Kidney epithelial cell (primary cell): ENCODE results near the gene SECISBP2L. TPM values are rescaled to one million over a fixed set of nuclear protein-coding genes. Genes with fewer than 3 reads are reported as not detected.

Experiments used
- DNase-seq: peaks from one replicate; pipeline ENCODE4 v3.0.0-alpha.2; 2010; ENCODE audit warnings: low read depth
- H3K27me3 ChIP-seq: 2 replicates; pipeline ENCODE4 v1.6.0; 2011; ENCODE audit warnings: low read length; ENCODE audit not compliant: control insufficient read depth, insufficient read depth
- H3K36me3 ChIP-seq: 2 replicates; pipeline ENCODE4 v1.5.1; 2011; ENCODE audit warnings: low read length; ENCODE audit not compliant: control insufficient read depth, insufficient read depth
- H3K4me3 ChIP-seq: 2 replicates; pipeline ENCODE4 v1.5.1; 2011; ENCODE audit warnings: low read depth, mild to moderate bottlenecking, control low read depth, low read length
- total RNA-seq: library from RNA; depleted of rRNA; stranded (reverse); fragments of >200 nt; gene quantifications from 2 replicates; pipeline ENCODE4 v1.2.3, GENCODE V29; 2015
- TF ChIP-seq, protein P1 (sequence below): IDR thresholded peaks from 2 replicates; pipeline ENCODE4 v1.5.1; 2011; ENCODE audit warnings: mild to moderate bottlenecking, moderate library complexity, low read length, control low read depth, inconsistent platforms; ENCODE audit not compliant: insufficient read depth, poor library complexity, severe bottlenecking

SECISBP2L gene
- total RNA-seq, 1 donor from 2014 or later = 20.0 TPM

GRCh38 chr15:49038382-49038781 lies 7.9 kb downstream of the SECISBP2L start:
- TF ChIP-seq, protein P1, sequence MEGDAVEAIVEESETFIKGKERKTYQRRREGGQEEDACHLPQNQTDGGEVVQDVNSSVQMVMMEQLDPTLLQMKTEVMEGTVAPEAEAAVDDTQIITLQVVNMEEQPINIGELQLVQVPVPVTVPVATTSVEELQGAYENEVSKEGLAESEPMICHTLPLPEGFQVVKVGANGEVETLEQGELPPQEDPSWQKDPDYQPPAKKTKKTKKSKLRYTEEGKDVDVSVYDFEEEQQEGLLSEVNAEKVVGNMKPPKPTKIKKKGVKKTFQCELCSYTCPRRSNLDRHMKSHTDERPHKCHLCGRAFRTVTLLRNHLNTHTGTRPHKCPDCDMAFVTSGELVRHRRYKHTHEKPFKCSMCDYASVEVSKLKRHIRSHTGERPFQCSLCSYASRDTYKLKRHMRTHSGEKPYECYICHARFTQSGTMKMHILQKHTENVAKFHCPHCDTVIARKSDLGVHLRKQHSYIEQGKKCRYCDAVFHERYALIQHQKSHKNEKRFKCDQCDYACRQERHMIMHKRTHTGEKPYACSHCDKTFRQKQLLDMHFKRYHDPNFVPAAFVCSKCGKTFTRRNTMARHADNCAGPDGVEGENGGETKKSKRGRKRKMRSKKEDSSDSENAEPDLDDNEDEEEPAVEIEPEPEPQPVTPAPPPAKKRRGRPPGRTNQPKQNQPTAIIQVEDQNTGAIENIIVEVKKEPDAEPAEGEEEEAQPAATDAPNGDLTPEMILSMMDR = no peak
- DNase-seq = no peak
- H3K4me3 ChIP-seq = no peak overlapping the region
- H3K27me3 ChIP-seq = no peaks in the 10 kb centered on the region
- H3K36me3 ChIP-seq = no peaks in the 10 kb centered on the region

DNA sequence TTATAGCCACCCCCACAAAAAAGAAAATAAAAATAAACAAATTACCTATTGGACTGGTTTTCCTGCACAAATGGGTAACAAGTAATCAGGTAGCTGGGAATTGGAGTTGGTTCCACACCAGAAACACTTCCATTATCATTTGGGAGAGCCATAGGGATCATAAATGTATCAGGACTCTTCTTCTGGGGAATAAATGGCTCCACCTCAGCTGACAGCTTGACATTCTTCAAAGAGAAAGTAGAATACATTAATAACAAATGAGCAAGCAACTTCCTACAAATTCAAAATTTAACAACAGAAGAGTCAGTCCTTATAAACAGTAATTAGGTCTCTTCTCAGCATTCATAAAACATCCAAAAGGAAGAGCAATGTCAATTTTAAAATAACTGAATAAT lies 8.7 kb downstream of the SECISBP2L start:
- Histone ChIP-seq H3K27me3 (no peaks in the 10 kb centered on the region), H3K4me3 (no peak overlapping the region), H3K36me3 (no peaks in the 10 kb centered on the region)
- no peak for DNase-seq
- TF ChIP-seq, protein P1 = no peak

DNA sequence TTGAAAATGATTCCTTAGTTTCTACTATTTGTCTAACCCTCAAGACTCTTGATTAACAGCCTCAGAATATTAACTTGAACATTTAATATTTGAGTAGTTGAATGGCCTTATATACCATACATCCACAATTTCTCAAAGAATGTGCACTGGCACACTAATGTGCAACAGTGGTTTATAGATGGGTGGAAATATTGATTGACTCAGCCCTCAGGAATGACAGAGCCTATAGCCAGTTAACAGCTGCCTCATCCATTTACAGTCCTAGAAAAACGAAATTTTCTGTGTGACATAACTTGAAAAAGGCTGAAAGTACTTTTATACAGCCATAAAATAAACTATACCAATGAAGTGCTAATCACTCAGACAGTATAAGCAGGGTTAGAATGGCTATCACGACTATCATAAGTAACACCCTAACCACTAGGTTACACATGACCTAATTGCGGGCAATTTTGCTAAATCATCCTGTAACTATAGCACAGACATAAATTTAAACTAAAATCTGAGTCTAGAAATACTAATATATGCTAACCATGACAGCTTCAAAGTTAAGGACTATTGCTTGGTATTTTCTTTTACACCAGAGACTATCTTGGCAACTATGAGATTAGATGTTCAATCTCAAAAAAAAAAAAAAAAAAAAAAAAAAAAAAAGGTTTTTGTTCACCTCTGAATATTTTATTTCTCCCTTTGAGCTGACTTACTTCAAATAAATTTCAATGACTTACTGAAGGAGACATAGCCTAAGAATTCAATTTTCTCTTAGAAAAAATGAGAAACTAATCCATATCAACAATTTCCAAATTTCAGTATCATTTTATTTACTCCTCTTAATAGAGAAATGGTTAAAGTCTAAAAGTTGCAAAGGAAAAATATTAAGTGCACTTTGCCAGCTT lies 9.3 kb downstream of the SECISBP2L start:
- TF ChIP-seq, protein P1 = no peak
- DNase-seq = no peak

GRCh38 chr15:49035825-49036224 lies 10.4 kb downstream of the SECISBP2L start:
- TF ChIP-seq, protein P1 = no peak
- Histone ChIP-seq H3K4me3 (no peak overlapping the region), H3K27me3 (no peaks in the 10 kb centered on the region), H3K36me3 (no peaks in the 10 kb centered on the region)
- no peak for DNase-seq

More for the DNA sequence above, 9.3 kb downstream of the SECISBP2L start:
- Histone ChIP-seq H3K4me3 (no peak overlapping the region), H3K36me3 (no peaks in the 10 kb centered on the region), H3K27me3 (no peaks in the 10 kb centered on the region)

- DNase-seq = no peak
- Histone ChIP-seq H3K27me3 (no peaks in the 10 kb centered on the region), H3K36me3 (no peaks in the 10 kb centered on the region), H3K4me3 (no peak overlapping the region)
- TF ChIP-seq, protein P1 = no peak
These were observed 13.6 kb downstream of the SECISBP2L start for GRCh38 chr15:49032601-49033145.
